Neural progenitor cell (in vitro differentiated cells): ENCODE results near the gene SMDT1.

Experiments
- EZH2 ChIP-seq: fragments of 200-600 bp; sonication (generic); IDR thresholded peaks from 2 replicates; pipeline ENCODE4 v1.6.1; 2017; ENCODE audit warnings: antibody characterized with exemption, mild to moderate bottlenecking, moderate library complexity
- TF ChIP-seq, protein P1 (sequence below): fragments of 200-600 bp; sonication (generic); IDR thresholded peaks from 2 replicates; pipeline ENCODE4 v1.5.1; 2017; ENCODE audit warnings: antibody characterized with exemption, mild to moderate bottlenecking

- TF ChIP-seq, protein P1, sequence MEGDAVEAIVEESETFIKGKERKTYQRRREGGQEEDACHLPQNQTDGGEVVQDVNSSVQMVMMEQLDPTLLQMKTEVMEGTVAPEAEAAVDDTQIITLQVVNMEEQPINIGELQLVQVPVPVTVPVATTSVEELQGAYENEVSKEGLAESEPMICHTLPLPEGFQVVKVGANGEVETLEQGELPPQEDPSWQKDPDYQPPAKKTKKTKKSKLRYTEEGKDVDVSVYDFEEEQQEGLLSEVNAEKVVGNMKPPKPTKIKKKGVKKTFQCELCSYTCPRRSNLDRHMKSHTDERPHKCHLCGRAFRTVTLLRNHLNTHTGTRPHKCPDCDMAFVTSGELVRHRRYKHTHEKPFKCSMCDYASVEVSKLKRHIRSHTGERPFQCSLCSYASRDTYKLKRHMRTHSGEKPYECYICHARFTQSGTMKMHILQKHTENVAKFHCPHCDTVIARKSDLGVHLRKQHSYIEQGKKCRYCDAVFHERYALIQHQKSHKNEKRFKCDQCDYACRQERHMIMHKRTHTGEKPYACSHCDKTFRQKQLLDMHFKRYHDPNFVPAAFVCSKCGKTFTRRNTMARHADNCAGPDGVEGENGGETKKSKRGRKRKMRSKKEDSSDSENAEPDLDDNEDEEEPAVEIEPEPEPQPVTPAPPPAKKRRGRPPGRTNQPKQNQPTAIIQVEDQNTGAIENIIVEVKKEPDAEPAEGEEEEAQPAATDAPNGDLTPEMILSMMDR, result no peak
- no peak for TF ChIP-seq EZH2
Measured at GRCh38 chr22:42065438-42066125, 13.9 kb upstream of the SMDT1 start.
